ENCODE measurements around the gene SSRP1. TPM values are rescaled to one million over a fixed set of nuclear protein-coding genes. Genes with fewer than 3 reads are reported as not detected.

Gene SSRP1
- total and polyA plus RNA-seq, 9 of the 15 experiments (the other 6 are each of a cell fraction or from before 2014, with no cell fraction given): 91.1 to 416 (median 245) TPM

DNA sequence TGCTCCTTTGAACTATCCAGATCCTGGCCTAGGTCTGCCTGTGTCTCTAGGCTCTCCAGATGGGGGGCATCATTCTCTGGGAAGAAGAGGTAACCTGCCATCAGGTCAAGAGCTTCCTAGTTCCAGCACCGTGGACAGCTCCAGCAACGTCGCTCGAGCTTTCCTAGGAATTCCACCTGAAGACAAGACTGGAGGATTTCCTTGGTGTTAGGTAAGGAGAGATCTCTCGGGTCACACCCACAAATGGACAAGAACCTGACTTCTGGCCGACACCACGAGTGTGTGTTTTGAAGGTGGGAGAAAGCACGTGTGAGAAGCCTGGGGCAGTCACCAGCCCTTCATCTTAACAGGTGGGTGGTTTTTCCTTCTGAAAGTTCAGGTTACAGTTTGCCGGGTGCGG lies 44.0 kb upstream of the SSRP1 start (continued):
- TF ChIP-seq, protein P1, sequence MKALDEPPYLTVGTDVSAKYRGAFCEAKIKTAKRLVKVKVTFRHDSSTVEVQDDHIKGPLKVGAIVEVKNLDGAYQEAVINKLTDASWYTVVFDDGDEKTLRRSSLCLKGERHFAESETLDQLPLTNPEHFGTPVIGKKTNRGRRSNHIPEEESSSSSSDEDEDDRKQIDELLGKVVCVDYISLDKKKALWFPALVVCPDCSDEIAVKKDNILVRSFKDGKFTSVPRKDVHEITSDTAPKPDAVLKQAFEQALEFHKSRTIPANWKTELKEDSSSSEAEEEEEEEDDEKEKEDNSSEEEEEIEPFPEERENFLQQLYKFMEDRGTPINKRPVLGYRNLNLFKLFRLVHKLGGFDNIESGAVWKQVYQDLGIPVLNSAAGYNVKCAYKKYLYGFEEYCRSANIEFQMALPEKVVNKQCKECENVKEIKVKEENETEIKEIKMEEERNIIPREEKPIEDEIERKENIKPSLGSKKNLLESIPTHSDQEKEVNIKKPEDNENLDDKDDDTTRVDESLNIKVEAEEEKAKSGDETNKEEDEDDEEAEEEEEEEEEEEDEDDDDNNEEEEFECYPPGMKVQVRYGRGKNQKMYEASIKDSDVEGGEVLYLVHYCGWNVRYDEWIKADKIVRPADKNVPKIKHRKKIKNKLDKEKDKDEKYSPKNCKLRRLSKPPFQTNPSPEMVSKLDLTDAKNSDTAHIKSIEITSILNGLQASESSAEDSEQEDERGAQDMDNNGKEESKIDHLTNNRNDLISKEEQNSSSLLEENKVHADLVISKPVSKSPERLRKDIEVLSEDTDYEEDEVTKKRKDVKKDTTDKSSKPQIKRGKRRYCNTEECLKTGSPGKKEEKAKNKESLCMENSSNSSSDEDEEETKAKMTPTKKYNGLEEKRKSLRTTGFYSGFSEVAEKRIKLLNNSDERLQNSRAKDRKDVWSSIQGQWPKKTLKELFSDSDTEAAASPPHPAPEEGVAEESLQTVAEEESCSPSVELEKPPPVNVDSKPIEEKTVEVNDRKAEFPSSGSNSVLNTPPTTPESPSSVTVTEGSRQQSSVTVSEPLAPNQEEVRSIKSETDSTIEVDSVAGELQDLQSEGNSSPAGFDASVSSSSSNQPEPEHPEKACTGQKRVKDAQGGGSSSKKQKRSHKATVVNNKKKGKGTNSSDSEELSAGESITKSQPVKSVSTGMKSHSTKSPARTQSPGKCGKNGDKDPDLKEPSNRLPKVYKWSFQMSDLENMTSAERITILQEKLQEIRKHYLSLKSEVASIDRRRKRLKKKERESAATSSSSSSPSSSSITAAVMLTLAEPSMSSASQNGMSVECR (CRISPR knock-in tag; IDR thresholded peaks at IDR 0.05): 0 out of 2 replicates have a peak, but pooled peaks have one; percentile 47
- TF ChIP-seq KDM5B (IDR thresholded peaks at IDR 0.05; ENCODE audit: insufficient replicate concordance, low read depth, low read length) (no peak), PHB2 (IDR thresholded peaks at IDR 0.05; ENCODE audit: low read depth) (no peak), POU5F1 (IDR thresholded peaks at IDR 0.05; ENCODE audit: borderline replicate concordance, low read depth, low read length, partially characterized antibody) (no peak), U2AF1 (optimal IDR thresholded peaks at IDR 0.05; ENCODE audit: low read depth, low read length) (no peak), ZNF644 (tag; IDR thresholded peaks at IDR 0.05; ENCODE audit: low read depth) (0 out of 2 replicates have a peak, but pooled peaks have one; percentile 41)
- TF ChIP-seq, protein P2, sequence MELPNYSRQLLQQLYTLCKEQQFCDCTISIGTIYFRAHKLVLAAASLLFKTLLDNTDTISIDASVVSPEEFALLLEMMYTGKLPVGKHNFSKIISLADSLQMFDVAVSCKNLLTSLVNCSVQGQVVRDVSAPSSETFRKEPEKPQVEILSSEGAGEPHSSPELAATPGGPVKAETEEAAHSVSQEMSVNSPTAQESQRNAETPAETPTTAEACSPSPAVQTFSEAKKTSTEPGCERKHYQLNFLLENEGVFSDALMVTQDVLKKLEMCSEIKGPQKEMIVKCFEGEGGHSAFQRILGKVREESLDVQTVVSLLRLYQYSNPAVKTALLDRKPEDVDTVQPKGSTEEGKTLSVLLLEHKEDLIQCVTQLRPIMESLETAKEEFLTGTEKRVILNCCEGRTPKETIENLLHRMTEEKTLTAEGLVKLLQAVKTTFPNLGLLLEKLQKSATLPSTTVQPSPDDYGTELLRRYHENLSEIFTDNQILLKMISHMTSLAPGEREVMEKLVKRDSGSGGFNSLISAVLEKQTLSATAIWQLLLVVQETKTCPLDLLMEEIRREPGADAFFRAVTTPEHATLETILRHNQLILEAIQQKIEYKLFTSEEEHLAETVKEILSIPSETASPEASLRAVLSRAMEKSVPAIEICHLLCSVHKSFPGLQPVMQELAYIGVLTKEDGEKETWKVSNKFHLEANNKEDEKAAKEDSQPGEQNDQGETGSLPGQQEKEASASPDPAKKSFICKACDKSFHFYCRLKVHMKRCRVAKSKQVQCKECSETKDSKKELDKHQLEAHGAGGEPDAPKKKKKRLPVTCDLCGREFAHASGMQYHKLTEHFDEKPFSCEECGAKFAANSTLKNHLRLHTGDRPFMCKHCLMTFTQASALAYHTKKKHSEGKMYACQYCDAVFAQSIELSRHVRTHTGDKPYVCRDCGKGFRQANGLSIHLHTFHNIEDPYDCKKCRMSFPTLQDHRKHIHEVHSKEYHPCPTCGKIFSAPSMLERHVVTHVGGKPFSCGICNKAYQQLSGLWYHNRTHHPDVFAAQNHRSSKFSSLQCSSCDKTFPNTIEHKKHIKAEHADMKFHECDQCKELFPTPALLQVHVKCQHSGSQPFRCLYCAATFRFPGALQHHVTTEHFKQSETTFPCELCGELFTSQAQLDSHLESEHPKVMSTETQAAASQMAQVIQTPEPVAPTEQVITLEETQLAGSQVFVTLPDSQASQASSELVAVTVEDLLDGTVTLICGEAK (IDR thresholded peaks at IDR 0.05): no peak
- TF ChIP-seq, protein P2 (CRISPR knock-in tag; IDR thresholded peaks at IDR 0.05): no peak
- TF ChIP-seq, protein P3, sequence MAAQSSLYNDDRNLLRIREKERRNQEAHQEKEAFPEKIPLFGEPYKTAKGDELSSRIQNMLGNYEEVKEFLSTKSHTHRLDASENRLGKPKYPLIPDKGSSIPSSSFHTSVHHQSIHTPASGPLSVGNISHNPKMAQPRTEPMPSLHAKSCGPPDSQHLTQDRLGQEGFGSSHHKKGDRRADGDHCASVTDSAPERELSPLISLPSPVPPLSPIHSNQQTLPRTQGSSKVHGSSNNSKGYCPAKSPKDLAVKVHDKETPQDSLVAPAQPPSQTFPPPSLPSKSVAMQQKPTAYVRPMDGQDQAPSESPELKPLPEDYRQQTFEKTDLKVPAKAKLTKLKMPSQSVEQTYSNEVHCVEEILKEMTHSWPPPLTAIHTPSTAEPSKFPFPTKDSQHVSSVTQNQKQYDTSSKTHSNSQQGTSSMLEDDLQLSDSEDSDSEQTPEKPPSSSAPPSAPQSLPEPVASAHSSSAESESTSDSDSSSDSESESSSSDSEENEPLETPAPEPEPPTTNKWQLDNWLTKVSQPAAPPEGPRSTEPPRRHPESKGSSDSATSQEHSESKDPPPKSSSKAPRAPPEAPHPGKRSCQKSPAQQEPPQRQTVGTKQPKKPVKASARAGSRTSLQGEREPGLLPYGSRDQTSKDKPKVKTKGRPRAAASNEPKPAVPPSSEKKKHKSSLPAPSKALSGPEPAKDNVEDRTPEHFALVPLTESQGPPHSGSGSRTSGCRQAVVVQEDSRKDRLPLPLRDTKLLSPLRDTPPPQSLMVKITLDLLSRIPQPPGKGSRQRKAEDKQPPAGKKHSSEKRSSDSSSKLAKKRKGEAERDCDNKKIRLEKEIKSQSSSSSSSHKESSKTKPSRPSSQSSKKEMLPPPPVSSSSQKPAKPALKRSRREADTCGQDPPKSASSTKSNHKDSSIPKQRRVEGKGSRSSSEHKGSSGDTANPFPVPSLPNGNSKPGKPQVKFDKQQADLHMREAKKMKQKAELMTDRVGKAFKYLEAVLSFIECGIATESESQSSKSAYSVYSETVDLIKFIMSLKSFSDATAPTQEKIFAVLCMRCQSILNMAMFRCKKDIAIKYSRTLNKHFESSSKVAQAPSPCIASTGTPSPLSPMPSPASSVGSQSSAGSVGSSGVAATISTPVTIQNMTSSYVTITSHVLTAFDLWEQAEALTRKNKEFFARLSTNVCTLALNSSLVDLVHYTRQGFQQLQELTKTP (IDR thresholded peaks at IDR 0.05; ENCODE audit: low read depth in 1 of 2, partially characterized antibody in 2 of 2): peak in 1 of 2 experiments; percentile 94

All from K562 (cell line).